ENCODE results near the gene ZNF341. TPM values are rescaled to one million over a fixed set of nuclear protein-coding genes. Genes with fewer than 3 reads are reported as not detected.

ZNF341 gene
- total and polyA plus RNA-seq, 2 of the 8 experiments (the other 6 are each of a cell fraction or from before 2014, with no cell fraction given) = 5.8 to 6.4 TPM

DNA sequence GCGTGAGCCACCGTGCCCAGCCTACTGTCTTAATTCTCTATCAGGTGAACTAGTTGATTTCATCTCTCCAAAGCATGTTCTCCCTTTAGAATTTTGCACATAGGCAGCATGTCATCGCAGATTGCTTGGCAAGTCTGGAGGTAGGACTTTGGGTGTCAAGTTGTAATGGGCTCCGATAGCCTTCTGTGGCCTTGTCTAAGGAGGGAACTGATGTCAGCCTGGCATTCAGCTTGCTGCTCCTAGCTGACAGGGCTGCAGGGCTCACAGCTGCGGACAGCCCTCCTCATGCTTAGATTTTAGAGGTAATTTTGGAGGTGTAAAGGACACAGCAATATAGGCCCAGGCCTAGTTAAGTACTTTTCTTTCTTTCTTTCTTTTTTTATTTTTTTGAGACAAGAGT is 90.6 kb downstream of the ZNF341 start:
- H3K36me3 ChIP-seq (ENCODE audit: control insufficient read depth in 2 of 4, insufficient read depth in 4 of 4, low read length in 3 of 4) = no peaks in the 10 kb centered on the region
- H4K20me1 ChIP-seq (replicated peaks in 1 of 2; ENCODE audit: control insufficient read depth in 1 of 2, insufficient read depth in 2 of 2, low read length in 2 of 2) = peaks cover 5 to 35% of the 10 kb centered on the region in 2 experiments

More for the DNA sequence above, 90.6 kb downstream of the ZNF341 start:
- no peak overlapping the region for H4K5ac ChIP-seq (ENCODE audit: insufficient read length, low read depth, low read length)
- TF ChIP-seq BACH1 (IDR thresholded peaks at IDR 0.05; ENCODE audit: low read length) = no peak
- no peak for TF ChIP-seq TCF12 (IDR thresholded peaks at IDR 0.05; ENCODE audit: low read depth, low read length)
- TF ChIP-seq, protein P1, sequence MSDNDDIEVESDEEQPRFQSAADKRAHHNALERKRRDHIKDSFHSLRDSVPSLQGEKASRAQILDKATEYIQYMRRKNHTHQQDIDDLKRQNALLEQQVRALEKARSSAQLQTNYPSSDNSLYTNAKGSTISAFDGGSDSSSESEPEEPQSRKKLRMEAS (IDR thresholded peaks at IDR 0.05) = no peak
- H3K9me3 ChIP-seq (ENCODE audit: insufficient read depth in 2 of 2, low read depth in 1 of 2, low read length in 1 of 2) = no peaks in the 10 kb centered on the region
- 88% methylated on average over 5 of the region's 5 CpGs; no CpG with 5 or more reads in 1 of the 2 experiments for WGBS, 2 experiments (ENCODE audit: extremely low coverage in 1 of 2, insufficient coverage in 1 of 2, insufficient read length in 1 of 2, insufficient replicate concordance in 2 of 2, low coverage in 1 of 2, low lambda C conversion rate in 2 of 2, missing lambda C conversion rate in 1 of 2)
- H3K23ac ChIP-seq (ENCODE audit: insufficient read length) = no peak overlapping the region
- H4K8ac ChIP-seq (ENCODE audit: extremely low read depth, insufficient read depth, low read length) = no peak overlapping the region
- ChIA-PET POLR2A (ENCODE audit: partially characterized antibody) (no interaction called here), CTCF (ENCODE audit: partially characterized antibody) (interaction anchor here (0.8 to 1.1 kb wide), 2 partner anchors 10 to 301 kb away, joined by 3 to 5 read pairs; no protein-coding TSS in a partner anchor)
- peaks cover 7 to 80% of the 10 kb centered on the region in 2 experiments for H3K79me2 ChIP-seq (ENCODE audit: control insufficient read depth in 1 of 2, insufficient read depth in 2 of 2, low read length in 2 of 2)
- H2BK20ac ChIP-seq (ENCODE audit: low read length) = no peak overlapping the region
- H3K4me1 ChIP-seq (replicated peaks in 1 of 4; ENCODE audit: control insufficient read depth in 3 of 4, insufficient read depth in 4 of 4, low read length in 3 of 4) = peaks cover 0 to 7% (median 2%) of the 10 kb centered on the region in 4 experiments; a peak in 2 of 7 replicates
- no peak overlapping the region for H2BK15ac ChIP-seq (ENCODE audit: low read length)
- no peak overlapping the region for H2BK12ac ChIP-seq (ENCODE audit: low read depth, low read length)
- H2AFZ ChIP-seq (ENCODE audit: low read length) = no peak overlapping the region
- no peak overlapping the region for H2AK5ac ChIP-seq (ENCODE audit: low read depth, low read length)
- H3K56ac ChIP-seq (replicated peaks; ENCODE audit: insufficient read length, low read depth, low read length) = no peak overlapping the region
- no peak overlapping the region for H4K91ac ChIP-seq (replicated peaks; ENCODE audit: insufficient read length, low read length)
- H3K23me2 ChIP-seq (ENCODE audit: low read depth, low read length) = no peaks in the 10 kb centered on the region
- no peak overlapping the region for H3K9ac ChIP-seq (replicated peaks in 1 of 4; ENCODE audit: extremely low read depth in 1 of 4, low read depth in 3 of 4, low read length in 3 of 4)
- H3K4ac ChIP-seq (replicated peaks; ENCODE audit: insufficient read length, low read depth, low read length) = no peak overlapping the region
- no peak overlapping the region for H3K4me2 ChIP-seq (ENCODE audit: insufficient read depth in 1 of 2, low read depth in 2 of 2, low read length in 2 of 2)
- H2BK120ac ChIP-seq (replicated peaks; ENCODE audit: low read depth, low read length) = no peak overlapping the region
- no peaks in the 10 kb centered on the region for H3K27me3 ChIP-seq (replicated peaks in 1 of 4; ENCODE audit: control insufficient read depth in 3 of 4, extremely low read depth in 1 of 4, insufficient read depth in 3 of 4, low read length in 3 of 4)
- H2BK5ac ChIP-seq (ENCODE audit: low read depth, low read length) = no peak overlapping the region
- H3K14ac ChIP-seq (ENCODE audit: insufficient read length) = no peak overlapping the region
- no peak overlapping the region for H3K4me3 ChIP-seq (ENCODE audit: extremely low read depth in 1 of 4, insufficient read depth in 2 of 4, low read depth in 3 of 4, low read length in 4 of 4)
- peaks cover 25% of the 10 kb centered on the region for H3K79me1 ChIP-seq (ENCODE audit: low read depth, low read length)
- FAIRE-seq (no peak), DNase-seq (ENCODE audit: low read depth in 1 of 2, low spot score in 2 of 2) (no peak)
- H3K18ac ChIP-seq (ENCODE audit: extremely low read depth, low read length) = no peak overlapping the region
- H3K27ac ChIP-seq (ENCODE audit: low read depth, low read length) = no peak overlapping the region

All from H1 (cell line).